K562 (cell line): ENCODE results near the gene SH3GL3. TPM values are rescaled to one million over a fixed set of nuclear protein-coding genes. Genes with fewer than 3 reads are reported as not detected.

Experiments
- ATAC-seq: fragments of 200-7000 bp; cut with Tn5 transposase; 3 replicates; pipeline ENCODE4 v1.9.1; 2020; ENCODE audit warnings: moderate library complexity
- BruUV-seq: library from RNA; stranded (reverse); fragments of 400-500 nt; replicated peaks from 2 replicates; lab custom pipeline; 2021; lab: Mats Ljungman, UMichigan
- CTCF ChIA-PET: fragments of 300-600 bp; formaldehyde crosslinking; extraction: SDS; loops from one replicate; lab custom pipeline; 2021; ENCODE audit warnings: low intra/inter-chr PET ratio; lab: Yijun Ruan, JAX
- POLR2A ChIA-PET: fragments of 300-600, 350-650 bp; sonication (Branson Sonifier 250); formaldehyde crosslinking; extraction: SDS; loops from one replicate; lab custom pipeline; 2021; ENCODE audit warnings: antibody characterized with exemption, inconsistent platforms; lab: Yijun Ruan, JAX
- DNase-seq, 4 experiments: peaks; one replicate each; pipeline versions ENCODE4 v3.0.0 to v3.0.0-alpha.2; 2011 to 2018; ENCODE audit warnings: low spot score in 3 of 4, mixed read lengths in 3 of 4; ENCODE audit errors: extremely low read depth in 1 of 4
- FAIRE-seq: peaks from 2 replicates; lab custom pipeline; 2011; peaks lifted over from hg19 to GRCh38; lab: Jason Lieb, UNC
- H2AFZ ChIP-seq: 2 replicates; pipeline ENCODE4 v1.6.0; 2011; ENCODE audit warnings: low read depth, low read length, control low read depth, inconsistent platforms
- H3K27ac ChIP-seq: fragments of 200-600 bp; 3 replicates; pipeline ENCODE4 v1.8.0; 2011; ENCODE audit warnings: low read depth, mild to moderate bottlenecking, control low read depth, inconsistent platforms, low read length, moderate library complexity, mixed read lengths; ENCODE audit errors: extremely low read depth
- H3K27me3 ChIP-seq, 2 experiments: fragments of 300-600 bp in 1 of 2; 2 replicates in 1 of 2; 3 replicates in 1 of 2; pipeline versions ENCODE4 v1.6.0 to v1.8.0; 2011; ENCODE audit warnings: inconsistent platforms in 2 of 2, low read length in 2 of 2, mild to moderate bottlenecking in 1 of 2, mixed read lengths in 1 of 2, moderate library complexity in 1 of 2; ENCODE audit not compliant: control insufficient read depth in 2 of 2, insufficient read depth in 2 of 2
- H3K36me3 ChIP-seq: fragments of 300-600 bp; 3 replicates; pipeline ENCODE4 v1.8.0; 2011; ENCODE audit warnings: mild to moderate bottlenecking, low read length, inconsistent platforms; ENCODE audit not compliant: control insufficient read depth, insufficient read depth
- H3K4me1 ChIP-seq, 2 experiments: fragments of 200-600 bp in 1 of 2; replicated peaks in 1 of 2; 2 replicates in 1 of 2; 3 replicates in 1 of 2; pipeline versions ENCODE4 v1.5.1 to v1.8.0; 2011; ENCODE audit warnings: inconsistent platforms in 2 of 2, low read length in 2 of 2, mild to moderate bottlenecking in 1 of 2, mixed read lengths in 1 of 2, moderate library complexity in 1 of 2; ENCODE audit not compliant: control insufficient read depth in 2 of 2, insufficient read depth in 2 of 2
- H3K4me2 ChIP-seq: 2 replicates; pipeline ENCODE4 v1.6.1; 2011; ENCODE audit warnings: low read length, control low read depth, inconsistent platforms, mixed read lengths; ENCODE audit not compliant: insufficient read depth
- H3K4me3 ChIP-seq: fragments of 200-600 bp; sonication (generic), shearing (Covaris generic); 2 replicates; pipeline ENCODE4 v1.5.1; 2016; ENCODE audit warnings: control low read depth, inconsistent platforms
- H3K79me2 ChIP-seq: fragments of 200-600 bp; 3 replicates; pipeline ENCODE4 v1.8.0; 2011; ENCODE audit warnings: low read length, inconsistent platforms; ENCODE audit not compliant: control insufficient read depth, insufficient read depth
- H3K9ac ChIP-seq, 2 experiments: 2 replicates each; pipeline versions ENCODE4 v1.6.0 to v1.6.1; 2011; ENCODE audit warnings: low read depth in 2 of 2, low read length in 2 of 2, control low read depth in 1 of 2, inconsistent platforms in 1 of 2, mild to moderate bottlenecking in 1 of 2, mixed read lengths in 1 of 2; ENCODE audit not compliant: insufficient read depth in 1 of 2
- H3K9me1 ChIP-seq: one replicate; pipeline ENCODE4 v1.6.0; 2011; ENCODE audit warnings: inconsistent platforms, mild to moderate bottlenecking, low read length, moderate library complexity; ENCODE audit not compliant: control insufficient read depth, insufficient read depth
- H3K9me3 ChIP-seq: replicated peaks from 2 replicates; pipeline ENCODE4 v1.5.1; 2011; ENCODE audit warnings: low read depth, low read length, inconsistent platforms; ENCODE audit not compliant: control insufficient read depth, insufficient read depth
- H4K20me1 ChIP-seq: replicated peaks from 2 replicates; pipeline ENCODE4 v1.6.1; 2011; ENCODE audit warnings: low read length, inconsistent platforms, mixed read lengths; ENCODE audit not compliant: control insufficient read depth, insufficient read depth
- BCOR ChIP-seq: fragments of 450-650 bp; IDR thresholded peaks from 2 replicates; pipeline ENCODE4 v1.6.1; 2016
- CCNT2 ChIP-seq: IDR thresholded peaks from 2 replicates; pipeline ENCODE4 v1.6.1; 2011; ENCODE audit warnings: borderline replicate concordance, low read depth, mild to moderate bottlenecking, moderate library complexity, mixed read lengths, low read length; ENCODE audit not compliant: insufficient read length; ENCODE audit errors: extremely low read depth
- CHAMP1 ChIP-seq: fragments of 450-650 bp; IDR thresholded peaks from 2 replicates; pipeline ENCODE4 v1.6.1; 2016; ENCODE audit warnings: mild to moderate bottlenecking
- GATA2 ChIP-seq: sonication (generic); formaldehyde crosslinking; IDR thresholded peaks from 2 replicates; pipeline ENCODE4 v1.4.0; 2020; ENCODE audit warnings: mild to moderate bottlenecking, missing genetic modification reagents
- HMG20B ChIP-seq: fragments of 250-450 bp; sonication (Bioruptor Pico); IDR thresholded peaks from 2 replicates; pipeline ENCODE4 v1.5.0; 2021; ENCODE audit warnings: mild to moderate bottlenecking
- HSF4 ChIP-seq: fragments of 250-450 bp; sonication (Bioruptor Pico); IDR thresholded peaks from 2 replicates; pipeline ENCODE4 v2.1.2; 2022; ENCODE audit warnings: mild to moderate bottlenecking, moderate library complexity, borderline replicate concordance
- IFI16 ChIP-seq: fragments of 250-450 bp; sonication (Bioruptor Pico); IDR thresholded peaks from 2 replicates; pipeline ENCODE4 v2.1.2; 2022; ENCODE audit warnings: mild to moderate bottlenecking, inconsistent platforms
- LCOR ChIP-seq: sonication (generic); formaldehyde crosslinking; IDR thresholded peaks from 2 replicates; pipeline ENCODE4 v1.8.0; 2022; ENCODE audit warnings: mild to moderate bottlenecking, missing genetic modification reagents
- MBD2 ChIP-seq: sonication (generic); IDR thresholded peaks from 2 replicates; pipeline ENCODE4 v1.6.1; 2016; ENCODE audit warnings: low read depth, borderline replicate concordance
- PURB ChIP-seq: sonication (generic); formaldehyde crosslinking; IDR thresholded peaks from 2 replicates; pipeline ENCODE4 v1.9.0; 2021; ENCODE audit warnings: low read depth, mild to moderate bottlenecking, missing genetic modification reagents
- SNRNP70 ChIP-seq: fragments of 200-400 bp; formaldehyde crosslinking; optimal IDR thresholded peaks from 2 replicates; pipeline ENCODE3; 2017; ENCODE audit warnings: low read depth, low read length
- TRIM25 ChIP-seq: fragments of 450-650 bp; IDR thresholded peaks from 2 replicates; pipeline ENCODE4 v1.7.0; 2016; ENCODE audit warnings: borderline replicate concordance
- ZNF197 ChIP-seq: fragments of 200-800 bp; sonication (Bioruptor generic); IDR thresholded peaks from 2 replicates; pipeline ENCODE4 v1.6.1; 2016; ENCODE audit warnings: low read depth, missing genetic modification characterization, missing compliant biosample characterization
- WGBS: fragments of 100-300 bp; shearing (Covaris generic); methylation state at CpG from one replicate; pipeline ENCODE4 v1.1.6; 2016; ENCODE audit warnings: low coverage, mixed read lengths; ENCODE audit not compliant: insufficient coverage; ENCODE audit errors: missing lambda C conversion rate; 5-methylcytosine and 5-hydroxymethylcytosine counted together
- in situ Hi-C: fragments of 300-500 bp; cut with MboI; formaldehyde crosslinking; loops from 4 replicates; pipeline ENCODE4 v1.15.0; 2018; ENCODE audit warnings: inconsistent platforms, mixed read lengths
- intact Hi-C: fragments of 100-400 bp; cut with micrococcal nuclease; formaldehyde crosslinking; loops from 2 replicates; pipeline ENCODE4 v1.14.2; 2022
- polyA plus RNA-seq, 8 experiments: library from polyadenylated mRNA; depleted of rRNA in 4 of 8; stranded (reverse) in 5 of 8; unstranded in 3 of 8; fragments of >200 nt; fragmentation: Nextera tagmentation in 2 of 8; fragmentation: Illumina TruSeq in 1 of 8; extraction: Ambion mirVana in 2 of 8; extraction: Trizol in 1 of 8; gene quantifications; 2 replicates each; pipeline versions ENCODE4 v1.2.1 to v1.2.3, GENCODE V29; 2011 to 2014; ENCODE audit warnings: inconsistent platforms in 1 of 8, missing spikeins in 1 of 8
- total RNA-seq, 7 experiments: library from RNA; depleted of rRNA in 6 of 7; stranded (reverse); fragments of >200 nt in 6 of 7; fragmentation: Illumina TruSeq in 2 of 7; extraction: Trizol in 2 of 7; gene quantifications; 2 replicates each; pipeline versions ENCODE4 v1.2.1 to v1.2.3, GENCODE V29; 2011 to 2021; ENCODE audit warnings: low replicate concordance in 1 of 7

Gene SH3GL3
- total and polyA plus RNA-seq, 9 of the 15 experiments (the other 6 are each of a cell fraction or from before 2014, with no cell fraction given): 3.9 to 16.0 (median 9.7) TPM

- Histone ChIP-seq H3K27ac (no peak overlapping the region), H2AFZ (no peak overlapping the region), H3K9me1 (no peaks in the 10 kb centered on the region), H3K79me2 (no peaks in the 10 kb centered on the region), H3K9ac (no peak overlapping the region), H3K4me1 (no peaks in the 10 kb centered on the region), H3K4me3 (no peak overlapping the region)
- 2% methylated on average over 8 of the region's 8 CpGs for WGBS
- CTCF ChIA-PET: no interaction called here
- no peak for ATAC-seq
- DNase-seq: no peak
- POLR2A ChIA-PET: no interaction called here
- BruUV-seq: no TSS peak
- TF ChIP-seq MBD2: no peak
- TF ChIP-seq, all 486 proteins: peak for 0
- H3K36me3 ChIP-seq: no peaks in the 10 kb centered on the region
- in situ Hi-C loops (no loop called here), intact Hi-C loops (no loop called here)
- H3K9me3 ChIP-seq: no peaks in the 10 kb centered on the region
- H3K4me2 ChIP-seq: no peak overlapping the region
- FAIRE-seq: no peak
- H4K20me1 ChIP-seq: no peaks in the 10 kb centered on the region
- peaks cover 43 to 49% of the 10 kb centered on the region in 2 experiments for H3K27me3 ChIP-seq
Measured at GRCh38 chr15:83398626-83399025, 48.5 kb upstream of the SH3GL3 start.

- intact Hi-C loops: no loop called here
- in situ Hi-C loops: no loop called here
- Histone ChIP-seq H3K27me3 (peaks cover 21 to 31% of the 10 kb centered on the region in 2 experiments), H3K36me3 (no peaks in the 10 kb centered on the region), H4K20me1 (no peaks in the 10 kb centered on the region), H3K4me2 (no peak overlapping the region), H2AFZ (no peak overlapping the region), H3K9me1 (no peaks in the 10 kb centered on the region), H3K27ac (no peak overlapping the region), H3K4me1 (no peaks in the 10 kb centered on the region), H3K79me2 (no peaks in the 10 kb centered on the region), H3K9me3 (no peaks in the 10 kb centered on the region), H3K9ac (no peak overlapping the region), H3K4me3 (no peak overlapping the region)
- ATAC-seq (no peak), FAIRE-seq (no peak), DNase-seq (no peak)
- ChIA-PET POLR2A (no interaction called here), CTCF (no interaction called here)
- BruUV-seq: no TSS peak
- WGBS: 0% methylated on average over 3 of the region's 3 CpGs
- TF ChIP-seq CHAMP1 (no peak), LCOR (CRISPR knock-in tag) (no peak), HMG20B (no peak), IFI16 (CRISPR knock-in tag) (no peak), PURB (CRISPR knock-in tag) (no peak), GATA2 (CRISPR knock-in tag) (no peak), CCNT2 (no peak), TRIM25 (no peak), SNRNP70 (no peak), HSF4 (CRISPR knock-in tag) (no peak), BCOR (no peak), ZNF197 (CRISPR knock-in tag) (no peak)
Measured at GRCh38 chr15:83404121-83404520, 43.0 kb upstream of the SH3GL3 start.
